Adrenal gland (tissue), 5 donors: ENCODE measurements around the gene MAPRE3.

Experiments used
- POLR2A ChIP-seq, 2 donors: fragments of 450-650 bp; IDR thresholded peaks; one replicate each; pipeline ENCODE4 v1.6.1; 2017; ENCODE audit warnings: antibody characterized with exemption in 2 of 2, mild to moderate bottlenecking in 2 of 2, moderate library complexity in 1 of 2
- TF ChIP-seq, protein P1 (sequence below), 6 experiments: fragments of 450-650 bp in 4 of 6; fragments of 200-600 bp in 2 of 6; sonication (generic) in 1 of 6; IDR thresholded peaks; 1 replicate in 5 of 6; 2 replicates in 1 of 6; pipeline versions ENCODE4 v1.5.1 to v1.8.0; 2016 to 2021; ENCODE audit warnings: antibody characterized with exemption in 6 of 6, mild to moderate bottlenecking in 2 of 6, moderate library complexity in 1 of 6
- donor health status: DM: no; HTN: no; CAD: no.

DNA sequence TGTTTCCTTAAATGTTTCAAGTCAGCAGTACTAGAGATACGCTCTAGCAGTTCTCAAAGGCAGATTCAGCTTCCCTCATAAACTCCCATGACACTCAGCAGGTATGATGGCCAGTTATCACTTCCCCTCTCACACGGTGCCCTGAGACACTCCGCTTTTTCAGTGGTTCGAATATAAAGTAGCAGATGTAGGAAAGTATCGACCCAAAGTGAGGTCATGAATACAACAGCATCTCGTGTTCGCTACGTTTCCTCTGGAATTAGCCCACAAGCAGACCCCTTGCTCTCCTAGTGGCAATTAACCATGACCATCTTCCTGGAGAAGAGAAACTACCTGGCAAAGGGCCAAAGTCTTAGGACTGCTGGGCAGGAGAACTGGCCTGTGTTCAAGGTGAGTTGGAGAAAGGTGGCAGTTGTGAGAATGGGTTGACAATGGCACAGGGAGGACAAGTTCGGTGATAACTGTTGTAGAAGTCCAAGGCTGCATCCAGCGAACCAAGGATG is 71.8 kb downstream of the MAPRE3 start:
- TF ChIP-seq, protein P1, sequence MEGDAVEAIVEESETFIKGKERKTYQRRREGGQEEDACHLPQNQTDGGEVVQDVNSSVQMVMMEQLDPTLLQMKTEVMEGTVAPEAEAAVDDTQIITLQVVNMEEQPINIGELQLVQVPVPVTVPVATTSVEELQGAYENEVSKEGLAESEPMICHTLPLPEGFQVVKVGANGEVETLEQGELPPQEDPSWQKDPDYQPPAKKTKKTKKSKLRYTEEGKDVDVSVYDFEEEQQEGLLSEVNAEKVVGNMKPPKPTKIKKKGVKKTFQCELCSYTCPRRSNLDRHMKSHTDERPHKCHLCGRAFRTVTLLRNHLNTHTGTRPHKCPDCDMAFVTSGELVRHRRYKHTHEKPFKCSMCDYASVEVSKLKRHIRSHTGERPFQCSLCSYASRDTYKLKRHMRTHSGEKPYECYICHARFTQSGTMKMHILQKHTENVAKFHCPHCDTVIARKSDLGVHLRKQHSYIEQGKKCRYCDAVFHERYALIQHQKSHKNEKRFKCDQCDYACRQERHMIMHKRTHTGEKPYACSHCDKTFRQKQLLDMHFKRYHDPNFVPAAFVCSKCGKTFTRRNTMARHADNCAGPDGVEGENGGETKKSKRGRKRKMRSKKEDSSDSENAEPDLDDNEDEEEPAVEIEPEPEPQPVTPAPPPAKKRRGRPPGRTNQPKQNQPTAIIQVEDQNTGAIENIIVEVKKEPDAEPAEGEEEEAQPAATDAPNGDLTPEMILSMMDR (IDR thresholded peaks at IDR 0.05) = no peak
- no peak for TF ChIP-seq POLR2A (IDR thresholded peaks at IDR 0.05)
